HG03469 (cell line): ENCODE data around the gene MFN2.
"Not testable (repeated sequence)": the region's sequence is repeated elsewhere in the genome, so short reads cannot be mapped to it uniquely, and the experiment has no call there.

Experiments
- ATAC-seq: cut with Tn5 transposase; IDR thresholded peaks from one replicate; pipeline ENCODE4 v1.9.1; 2021; ENCODE audit warnings: mild to moderate bottlenecking, moderate library complexity, moderate number of reproducible peaks; ENCODE audit not compliant: unreplicated experiment

Gene MFN2

GRCh38 chr1:12019858-12020509, 39.7 kb downstream of the MFN2 start:
- ATAC-seq, result no peak

- no peak for ATAC-seq
Observed at GRCh38 chr1:12021616-12022015, 41.4 kb downstream of the MFN2 start.

GRCh38 chr1:12022036-12022435, 41.8 kb downstream of the MFN2 start:
- no peak for ATAC-seq

GRCh38 chr1:12026586-12026985, 46.3 kb downstream of the MFN2 start:
- no peak for ATAC-seq

GRCh38 chr1:12028248-12028647, 48.0 kb downstream of the MFN2 start:
- ATAC-seq, result no peak

- no peak for ATAC-seq
Observed at GRCh38 chr1:12028957-12029511, 48.8 kb downstream of the MFN2 start.

GRCh38 chr1:12029720-12030339, 49.6 kb downstream of the MFN2 start:
- no peak for ATAC-seq

GRCh38 chr1:12031039-12031980, 51.1 kb downstream of the MFN2 start:
- ATAC-seq, result no peak

GRCh38 chr1:12032161-12032621, 51.9 kb downstream of the MFN2 start:
- ATAC-seq, result no peak

- not testable (repeated sequence) for ATAC-seq
Observed at GRCh38 chr1:12033441-12033840, 53.2 kb downstream of the MFN2 start.

GRCh38 chr1:12034381-12034801, 54.1 kb downstream of the MFN2 start:
- no peak for ATAC-seq

- no peak for ATAC-seq
Observed at GRCh38 chr1:12035312-12035711, 55.1 kb downstream of the MFN2 start.

GRCh38 chr1:12037486-12038355, 57.5 kb downstream of the MFN2 start:
- ATAC-seq, result no peak

- ATAC-seq, result no peak
Observed at GRCh38 chr1:12038356-12039163, 58.3 kb downstream of the MFN2 start.

GRCh38 chr1:12039164-12039525, 58.9 kb downstream of the MFN2 start:
- ATAC-seq, result no peak

GRCh38 chr1:12039824-12040456, 59.7 kb downstream of the MFN2 start:
- not testable (repeated sequence) for ATAC-seq

GRCh38 chr1:12040457-12041051, 60.3 kb downstream of the MFN2 start:
- peak; percentile 46 for ATAC-seq

GRCh38 chr1:12044187-12044877, 64.1 kb downstream of the MFN2 start:
- ATAC-seq, result not testable (repeated sequence)
